HPDE6-E6E7 (cell line): ENCODE results near the gene HGS.

Experiments used
- DNase-seq: peaks from one replicate; pipeline ENCODE4 v3.0.0; 2011; ENCODE audit warnings: missing footprints; ENCODE audit errors: extremely low spot score

HGS gene

GRCh38 chr17:81683584-81684441 is at the start of gene HGS, which contains the start of gene ARL16:
Gene HGS, plus strand, starts transcription at chr17:81684011. Its CDS starts 56 bp downstream, at chr17:81684067.
Gene ARL16, minus strand, starts transcription at chr17:81683797. Its CDS starts 44 bp downstream, at chr17:81683753.
- DNase-seq = peak; percentile 99

GRCh38 chr17:81635431-81635830 is 48.4 kb upstream of the HGS start:
- DNase-seq = no peak

- DNase-seq = peak; percentile 41
Observed at GRCh38 chr17:81635973-81636504, 47.8 kb upstream of the HGS start.

GRCh38 chr17:81636505-81637288 is 47.1 kb upstream of the HGS start, which contains the start of the genes NPLOC4 and TSPAN10:
Gene NPLOC4, minus strand, starts transcription at chr17:81637112. Its CDS starts 182 bp downstream, at chr17:81636930.
Gene TSPAN10, plus strand, starts transcription at chr17:81637196. Its CDS starts 5,217 bp downstream, at chr17:81642413.
- peak; percentile 92 for DNase-seq

- DNase-seq = no peak
Observed at GRCh38 chr17:81638683-81639082, 45.1 kb upstream of the HGS start.

GRCh38 chr17:81640011-81640410 is 43.8 kb upstream of the HGS start:
- no peak for DNase-seq

- DNase-seq = peak; percentile 99
Observed at GRCh38 chr17:81641825-81642489, 41.9 kb upstream of the HGS start.

- no peak for DNase-seq
Observed at GRCh38 chr17:81644496-81644895, 39.3 kb upstream of the HGS start.

- no peak for DNase-seq
Observed at GRCh38 chr17:81644976-81645952, 38.5 kb upstream of the HGS start.

GRCh38 chr17:81646869-81647600 is 36.8 kb upstream of the HGS start:
- no peak for DNase-seq

- no peak for DNase-seq
Observed at GRCh38 chr17:81647640-81648012, 36.2 kb upstream of the HGS start.

- DNase-seq = no peak
Observed at GRCh38 chr17:81648013-81648706, 35.7 kb upstream of the HGS start.

- no peak for DNase-seq
Observed at GRCh38 chr17:81648707-81649085, 35.1 kb upstream of the HGS start.

- no peak for DNase-seq
Observed at GRCh38 chr17:81650951-81651350, 32.9 kb upstream of the HGS start.

- DNase-seq = peak; percentile 70
Observed at GRCh38 chr17:81651692-81652091, 32.1 kb upstream of the HGS start.

- no peak for DNase-seq
Observed at GRCh38 chr17:81652906-81653771, 30.7 kb upstream of the HGS start.

- DNase-seq = no peak
Observed at GRCh38 chr17:81655378-81656117, 28.3 kb upstream of the HGS start.
